Nephron progenitor cell (in vitro differentiated cells): Measurements from ENCODE around the gene GRIN1.

Source experiments
- DNase-seq: peaks from one replicate; pipeline ENCODE4 v3.0.0; 2021
- H3K27ac Mint-ChIP-seq: 2 replicates; pipeline ENCODE4 v1.8.0; 2021; ENCODE audit warnings: mild to moderate bottlenecking, moderate library complexity, mixed read lengths
- H3K27me3 Mint-ChIP-seq: 2 replicates; pipeline ENCODE4 v1.8.0; 2021; ENCODE audit warnings: mild to moderate bottlenecking, low read depth, mixed read lengths; ENCODE audit not compliant: poor library complexity
- H3K36me3 Mint-ChIP-seq: 2 replicates; pipeline ENCODE4 v1.8.0; 2021; ENCODE audit warnings: low read depth, mixed read lengths
- H3K4me1 Mint-ChIP-seq: 2 replicates; pipeline ENCODE4 v1.8.0; 2021; ENCODE audit warnings: mixed read lengths
- H3K4me3 Mint-ChIP-seq: 2 replicates; pipeline ENCODE4 v1.8.0; 2021; ENCODE audit warnings: mild to moderate bottlenecking, moderate library complexity, mixed read lengths
- H3K9me3 Mint-ChIP-seq: 2 replicates; pipeline ENCODE4 v1.8.0; 2021; ENCODE audit warnings: mild to moderate bottlenecking, moderate library complexity, mixed read lengths
- CTCF ChIP-seq: fragments of 200-600 bp; sonication (generic); IDR thresholded peaks from 2 replicates; pipeline ENCODE4 v1.5.0; 2021; ENCODE audit warnings: antibody characterized with exemption

The GRIN1 gene

GRCh38 chr9:137171149-137171900, 32.4 kb downstream of the GRIN1 start:
- DNase-seq: no peak
- Mint-ChIP-seq H3K36me3 (no peaks in the 10 kb centered on the region), H3K4me1 (no peaks in the 10 kb centered on the region), H3K27ac (no peak overlapping the region), H3K27me3 (peaks cover 91% of the 10 kb centered on the region), H3K9me3 (no peaks in the 10 kb centered on the region), H3K4me3 (no peak overlapping the region)
- TF ChIP-seq CTCF: no peak

DNA sequence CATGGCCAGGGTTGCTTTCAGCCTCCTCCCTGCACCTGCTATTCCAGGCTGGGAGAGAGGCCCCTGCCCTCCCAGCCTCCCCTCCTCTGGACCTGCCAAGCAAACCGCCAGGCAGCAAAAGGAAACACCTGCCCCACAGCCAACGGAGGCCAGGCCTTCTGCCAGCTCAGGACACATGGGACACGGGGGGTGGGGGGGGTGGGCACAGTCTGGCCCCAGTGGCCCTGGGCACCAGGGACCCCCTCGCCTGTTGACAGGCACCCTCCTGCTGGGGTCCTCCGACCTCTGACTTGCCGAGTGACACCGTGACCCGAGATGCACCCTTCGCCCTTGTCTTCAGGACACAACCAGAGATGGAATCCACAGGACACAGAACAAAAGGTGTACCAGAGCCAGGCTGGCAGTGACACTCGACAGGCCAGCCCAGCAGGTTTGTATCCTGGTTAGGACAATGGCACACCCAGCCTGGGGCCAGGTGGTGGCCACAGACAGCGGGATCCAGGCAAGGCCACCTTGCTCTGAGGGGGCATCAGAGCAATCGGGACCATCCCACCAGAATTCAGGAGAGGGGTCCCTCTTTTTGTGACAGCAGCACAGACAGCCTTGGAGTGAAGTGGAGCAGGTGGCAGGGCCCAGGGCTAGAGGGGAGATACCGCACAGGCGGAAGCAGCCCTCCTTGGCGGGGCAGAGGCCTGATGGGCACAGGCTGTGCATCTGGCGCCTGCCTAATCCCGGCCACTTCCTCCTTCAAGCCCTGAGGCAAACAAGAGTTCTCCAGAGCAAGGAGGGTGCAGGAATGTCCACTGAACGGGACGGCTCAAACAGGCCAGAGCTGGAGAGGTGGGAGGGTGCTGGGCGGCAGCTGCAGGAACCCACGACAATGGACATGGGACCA, 34.2 kb downstream of the GRIN1 start:
- Mint-ChIP-seq H3K9me3 (no peaks in the 10 kb centered on the region), H3K4me3 (no peak overlapping the region), H3K27me3 (peaks cover 79% of the 10 kb centered on the region), H3K36me3 (peaks cover 6% of the 10 kb centered on the region), H3K4me1 (no peaks in the 10 kb centered on the region), H3K27ac (no peak overlapping the region)
- no peak for TF ChIP-seq CTCF
- DNase-seq: no peak

DNA sequence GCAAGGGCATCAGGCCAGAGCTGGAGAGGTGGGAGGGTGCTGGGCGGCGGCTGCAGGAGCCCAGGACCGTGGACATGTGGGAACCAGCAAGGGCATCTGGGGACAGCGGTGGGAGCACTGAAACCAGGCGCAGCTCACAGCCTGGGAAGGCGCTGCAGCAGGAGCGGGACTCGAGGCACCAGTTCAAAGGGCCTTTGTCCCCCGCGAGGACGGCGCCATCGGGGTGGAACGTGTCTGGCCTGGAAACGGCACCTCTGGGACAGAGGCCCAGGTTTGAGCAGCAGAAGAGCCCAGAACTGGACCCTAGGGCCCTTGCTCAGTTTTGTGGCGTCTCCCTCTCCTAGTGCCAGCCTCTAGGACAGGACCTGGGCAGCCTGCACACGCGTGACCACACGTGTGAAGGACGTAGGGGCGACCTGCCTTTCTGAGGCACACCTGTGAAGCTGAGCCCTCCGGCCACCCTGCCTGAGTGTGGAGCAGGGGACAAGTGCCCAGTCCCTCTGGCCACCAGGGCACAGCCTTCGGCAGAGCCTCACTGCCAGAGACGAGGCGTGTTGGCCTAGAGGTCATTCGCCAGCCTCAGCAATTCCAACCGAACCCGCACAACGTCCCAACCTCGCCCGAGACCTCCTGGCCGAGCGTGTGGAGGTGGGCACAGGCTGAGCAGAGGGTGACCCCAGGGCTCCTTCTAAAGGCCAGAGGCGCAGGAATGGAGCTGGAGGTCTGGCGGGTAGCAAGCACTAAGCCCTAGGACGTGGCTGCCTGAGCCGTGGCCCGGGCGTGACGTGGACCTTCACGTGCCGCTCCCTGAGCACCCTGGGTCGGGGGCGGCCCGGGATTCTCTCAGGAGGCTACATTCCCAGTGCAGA, 35.1 kb downstream of the GRIN1 start:
- peaks cover 73% of the 10 kb centered on the region for H3K27me3 Mint-ChIP-seq
- no peaks in the 10 kb centered on the region for H3K4me1 Mint-ChIP-seq
- peaks cover 6% of the 10 kb centered on the region for H3K36me3 Mint-ChIP-seq

DNA sequence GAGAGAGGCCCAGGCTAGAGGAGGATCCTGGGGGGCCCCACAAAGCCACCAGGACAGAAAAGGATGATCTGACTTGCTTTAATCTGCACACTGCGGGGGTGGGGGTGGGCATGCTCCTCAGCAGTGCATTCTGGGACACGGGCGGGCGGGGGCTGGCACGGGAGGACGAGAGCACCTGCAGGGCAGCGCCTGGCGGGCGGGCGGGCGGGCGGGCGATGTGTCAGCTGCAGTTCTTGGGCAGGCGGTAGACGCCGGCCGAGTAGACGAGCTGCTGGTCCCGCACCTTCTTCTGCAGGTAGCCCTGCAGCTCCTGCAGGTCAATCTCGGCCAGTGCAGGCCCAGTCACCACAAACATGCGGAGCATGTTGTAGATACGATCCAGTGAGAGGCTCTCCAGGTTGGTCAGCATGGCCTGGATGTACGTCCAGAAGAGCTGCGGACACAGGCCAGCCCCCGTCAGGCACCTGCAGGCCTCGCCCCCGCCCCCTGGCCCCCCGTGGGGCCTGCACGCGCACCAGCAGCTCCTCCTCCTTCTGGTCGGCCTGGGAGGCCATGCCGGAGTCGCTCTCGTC, 35.9 kb downstream of the GRIN1 start:
- Mint-ChIP-seq H3K36me3 (peaks cover 6% of the 10 kb centered on the region), H3K4me1 (no peaks in the 10 kb centered on the region), H3K27me3 (peaks cover 69% of the 10 kb centered on the region), H3K9me3 (no peaks in the 10 kb centered on the region), H3K4me3 (no peak overlapping the region), H3K27ac (no peak overlapping the region)
- DNase-seq: no peak
- no peak for TF ChIP-seq CTCF

More for the DNA sequence above, 35.1 kb downstream of the GRIN1 start:
- Mint-ChIP-seq H3K9me3 (no peaks in the 10 kb centered on the region), H3K4me3 (no peak overlapping the region), H3K27ac (no peak overlapping the region)
- no peak for DNase-seq
- no peak for TF ChIP-seq CTCF

- peaks cover 6% of the 10 kb centered on the region for H3K36me3 Mint-ChIP-seq
- no peak overlapping the region for H3K27ac Mint-ChIP-seq
- H3K4me1 Mint-ChIP-seq: no peaks in the 10 kb centered on the region
- no peak for TF ChIP-seq CTCF
- H3K27me3 Mint-ChIP-seq: peaks cover 63% of the 10 kb centered on the region
- no peaks in the 10 kb centered on the region for H3K9me3 Mint-ChIP-seq
- DNase-seq: no peak
- no peak overlapping the region for H3K4me3 Mint-ChIP-seq
These were observed 36.5 kb downstream of the GRIN1 start for GRCh38 chr9:137175345-137175961.
